ENCODE data around the gene LIN7B. TPM values are rescaled to one million over a fixed set of nuclear protein-coding genes. Genes with fewer than 3 reads are reported as not detected.
"Not testable (repeated sequence)": the region's sequence is repeated elsewhere in the genome, so short reads cannot be mapped to it uniquely, and the experiment has no call there.

Gene LIN7B
- total and polyA plus RNA-seq, 2 donors, result 3.5 to 9.0 TPM

- peaks cover 21 to 40% of the 10 kb centered on the region in 2 donors for H3K27me3 ChIP-seq (ENCODE audit: control insufficient read depth in 2 of 2, insufficient read depth in 1 of 2, low read length in 1 of 2)
- no peak overlapping the region for H3K4me3 ChIP-seq (ENCODE audit: low read length in 2 of 2)
- no peak overlapping the region for H3K27ac ChIP-seq (ENCODE audit: low read depth in 1 of 2, low read length in 1 of 2)
- H3K4me1 ChIP-seq (ENCODE audit: control insufficient read depth in 2 of 2, insufficient read depth in 2 of 2, low read length in 2 of 2), result peaks cover 24 to 26% of the 10 kb centered on the region in 2 donors
- WGBS, result 51% methylated on average over 1 of the region's 1 CpG
- no peak for DNase-seq (ENCODE audit: low read depth in 6 of 9, low spot score in 9 of 9)
- no peaks in the 10 kb centered on the region for H3K9me3 ChIP-seq (ENCODE audit: control insufficient read depth in 2 of 2, insufficient read depth in 1 of 2, low read length in 1 of 2)
- H3K36me3 ChIP-seq (ENCODE audit: control insufficient read depth in 2 of 2, insufficient read depth in 2 of 2, low read length in 1 of 2), result peaks cover 0 to 2% of the 10 kb centered on the region in 2 donors
Observed at GRCh38 chr19:49116544-49116943, 2.4 kb downstream of the LIN7B start.

- Histone ChIP-seq H3K27ac (ENCODE audit: low read depth in 1 of 2, low read length in 1 of 2) (peak overlapping the region; percentile 87 to 92), H3K27me3 (ENCODE audit: control insufficient read depth in 2 of 2, insufficient read depth in 1 of 2, low read length in 1 of 2) (peaks cover 28 to 53% of the 10 kb centered on the region in 2 donors), H3K4me1 (ENCODE audit: control insufficient read depth in 2 of 2, insufficient read depth in 2 of 2, low read length in 2 of 2) (peaks cover 24 to 26% of the 10 kb centered on the region in 2 donors), H3K36me3 (ENCODE audit: control insufficient read depth in 2 of 2, insufficient read depth in 2 of 2, low read length in 1 of 2) (peaks cover 0 to 2% of the 10 kb centered on the region in 2 donors), H3K4me3 (ENCODE audit: low read length in 2 of 2) (peak overlapping the region; percentile 58 to 60), H3K9me3 (ENCODE audit: control insufficient read depth in 2 of 2, insufficient read depth in 1 of 2, low read length in 1 of 2) (no peaks in the 10 kb centered on the region)
- WGBS, result 76% methylated on average over 26 of the region's 26 CpGs
- DNase-seq (ENCODE audit: low read depth in 6 of 9, low spot score in 9 of 9), result no peak
Observed at GRCh38 chr19:49117677-49118564, 3.8 kb downstream of the LIN7B start.

- Histone ChIP-seq H3K9me3 (ENCODE audit: control insufficient read depth in 2 of 2, insufficient read depth in 1 of 2, low read length in 1 of 2) (no peaks in the 10 kb centered on the region), H3K4me3 (ENCODE audit: low read length in 2 of 2) (peak within 1 kb of the TSS; percentile 58 to 60), H3K27ac (ENCODE audit: low read depth in 1 of 2, low read length in 1 of 2) (peak within 1 kb of the TSS; percentile 87 to 92), H3K27me3 (ENCODE audit: control insufficient read depth in 2 of 2, insufficient read depth in 1 of 2, low read length in 1 of 2) (peaks cover 32 to 55% of the 10 kb centered on the region in 2 donors), H3K4me1 (ENCODE audit: control insufficient read depth in 2 of 2, insufficient read depth in 2 of 2, low read length in 2 of 2) (peaks cover 18 to 23% of the 10 kb centered on the region in 2 donors), H3K36me3 (ENCODE audit: control insufficient read depth in 2 of 2, insufficient read depth in 2 of 2, low read length in 1 of 2) (peaks cover 0 to 2% of the 10 kb centered on the region in 2 donors)
- DNase-seq (ENCODE audit: low read depth in 6 of 9, low spot score in 9 of 9), result peak; percentile 80 to 96 (median 91)
- 1% methylated on average over 85 of the region's 85 CpGs for WGBS
Observed at GRCh38 chr19:49118565-49119410, 4.6 kb downstream of the LIN7B start, which contains the start of gene C19orf73. Gene C19orf73 (minus strand): TSS chr19:49119143. CDS start chr19:49119022, 121 bp downstream.

GRCh38 chr19:49119411-49120324 is 5.5 kb downstream of the LIN7B start, which contains the start of gene PPFIA3:
Gene PPFIA3 (plus strand): TSS chr19:49119544. CDS start chr19:49127874, 8,330 bp downstream.
- 2% methylated on average over 90 of the region's 90 CpGs for WGBS
- Histone ChIP-seq H3K4me3 (ENCODE audit: low read length in 2 of 2) (peak within 1 kb of the TSS; percentile 58 to 60), H3K36me3 (ENCODE audit: control insufficient read depth in 2 of 2, insufficient read depth in 2 of 2, low read length in 1 of 2) (peaks cover 0 to 2% of the 10 kb centered on the region in 2 donors), H3K27ac (ENCODE audit: low read depth in 1 of 2, low read length in 1 of 2) (peak within 1 kb of the TSS; percentile 87 to 92), H3K9me3 (ENCODE audit: control insufficient read depth in 2 of 2, insufficient read depth in 1 of 2, low read length in 1 of 2) (no peaks in the 10 kb centered on the region), H3K27me3 (ENCODE audit: control insufficient read depth in 2 of 2, insufficient read depth in 1 of 2, low read length in 1 of 2) (peaks cover 36 to 60% of the 10 kb centered on the region in 2 donors), H3K4me1 (ENCODE audit: control insufficient read depth in 2 of 2, insufficient read depth in 2 of 2, low read length in 2 of 2) (peaks cover 15 to 20% of the 10 kb centered on the region in 2 donors)
- peak in 1 of 9 donors; percentile 28 for DNase-seq (ENCODE audit: low read depth in 6 of 9, low spot score in 9 of 9)

GRCh38 chr19:49120325-49120683 is 6.1 kb downstream of the LIN7B start:
- DNase-seq (ENCODE audit: low read depth in 6 of 9, low spot score in 9 of 9), result no peak
- 25% methylated on average over 16 of the region's 16 CpGs for WGBS
- no peaks in the 10 kb centered on the region for H3K9me3 ChIP-seq (ENCODE audit: control insufficient read depth in 2 of 2, insufficient read depth in 1 of 2, low read length in 1 of 2)
- H3K4me1 ChIP-seq (ENCODE audit: control insufficient read depth in 2 of 2, insufficient read depth in 2 of 2, low read length in 2 of 2), result peaks cover 12 to 15% of the 10 kb centered on the region in 2 donors
- peaks cover 0 to 2% of the 10 kb centered on the region in 2 donors for H3K36me3 ChIP-seq (ENCODE audit: control insufficient read depth in 2 of 2, insufficient read depth in 2 of 2, low read length in 1 of 2)
- peaks cover 37 to 61% of the 10 kb centered on the region in 2 donors for H3K27me3 ChIP-seq (ENCODE audit: control insufficient read depth in 2 of 2, insufficient read depth in 1 of 2, low read length in 1 of 2)
- no peak overlapping the region for H3K27ac ChIP-seq (ENCODE audit: low read depth in 1 of 2, low read length in 1 of 2)
- H3K4me3 ChIP-seq (ENCODE audit: low read length in 2 of 2), result no peak overlapping the region

GRCh38 chr19:49120868-49121267 is 6.7 kb downstream of the LIN7B start:
- H3K27ac ChIP-seq (ENCODE audit: low read depth in 1 of 2, low read length in 1 of 2), result no peak overlapping the region
- peaks cover 0 to 2% of the 10 kb centered on the region in 2 donors for H3K36me3 ChIP-seq (ENCODE audit: control insufficient read depth in 2 of 2, insufficient read depth in 2 of 2, low read length in 1 of 2)
- no peaks in the 10 kb centered on the region for H3K9me3 ChIP-seq (ENCODE audit: control insufficient read depth in 2 of 2, insufficient read depth in 1 of 2, low read length in 1 of 2)
- WGBS, result 88% methylated on average over 2 of the region's 2 CpGs
- DNase-seq (ENCODE audit: low read depth in 6 of 9, low spot score in 9 of 9), result no peak
- no peak overlapping the region for H3K4me3 ChIP-seq (ENCODE audit: low read length in 2 of 2)
- peaks cover 38 to 66% of the 10 kb centered on the region in 2 donors for H3K27me3 ChIP-seq (ENCODE audit: control insufficient read depth in 2 of 2, insufficient read depth in 1 of 2, low read length in 1 of 2)
- peaks cover 12 to 15% of the 10 kb centered on the region in 2 donors for H3K4me1 ChIP-seq (ENCODE audit: control insufficient read depth in 2 of 2, insufficient read depth in 2 of 2, low read length in 2 of 2)

- not testable (repeated sequence) for H3K4me3 ChIP-seq (ENCODE audit: low read length in 2 of 2); H3K9me3 ChIP-seq (ENCODE audit: control insufficient read depth in 2 of 2, insufficient read depth in 1 of 2, low read length in 1 of 2); H3K27ac ChIP-seq (ENCODE audit: low read depth in 1 of 2, low read length in 1 of 2); DNase-seq (ENCODE audit: low read depth in 6 of 9, low spot score in 9 of 9); H3K36me3 ChIP-seq (ENCODE audit: control insufficient read depth in 2 of 2, insufficient read depth in 2 of 2, low read length in 1 of 2)
- WGBS, result 92% methylated on average over 10 of the region's 10 CpGs
- peaks cover 12 to 15% of the 10 kb centered on the region in 2 donors for H3K4me1 ChIP-seq (ENCODE audit: control insufficient read depth in 2 of 2, insufficient read depth in 2 of 2, low read length in 2 of 2)
- H3K27me3 ChIP-seq (ENCODE audit: control insufficient read depth in 2 of 2, insufficient read depth in 1 of 2, low read length in 1 of 2), result peaks cover 38 to 76% of the 10 kb centered on the region in 2 donors
Observed at GRCh38 chr19:49121841-49122240, 7.7 kb downstream of the LIN7B start.

- not testable (repeated sequence) for H3K9me3 ChIP-seq (ENCODE audit: control insufficient read depth in 2 of 2, insufficient read depth in 1 of 2, low read length in 1 of 2); DNase-seq (ENCODE audit: low read depth in 6 of 9, low spot score in 9 of 9); H3K4me3 ChIP-seq (ENCODE audit: low read length in 2 of 2); H3K36me3 ChIP-seq (ENCODE audit: control insufficient read depth in 2 of 2, insufficient read depth in 2 of 2, low read length in 1 of 2); H3K27ac ChIP-seq (ENCODE audit: low read depth in 1 of 2, low read length in 1 of 2)
- Histone ChIP-seq H3K4me1 (ENCODE audit: control insufficient read depth in 2 of 2, insufficient read depth in 2 of 2, low read length in 2 of 2) (peaks cover 12 to 19% of the 10 kb centered on the region in 2 donors), H3K27me3 (ENCODE audit: control insufficient read depth in 2 of 2, insufficient read depth in 1 of 2, low read length in 1 of 2) (peaks cover 38 to 80% of the 10 kb centered on the region in 2 donors)
- WGBS, result 94% methylated on average over 11 of the region's 11 CpGs
Observed at GRCh38 chr19:49123285-49123684, 9.1 kb downstream of the LIN7B start.

Measured in thymus (tissue), 11 donors.